Activated T-helper 9 cell treated with anti-CD3 and anti-CD28 coated beads, Interleukin-2, amount 50 U/mL, for 16 hours (primary cell): ENCODE data around the gene TPP1.

Source experiments
- DNase-seq: peaks from one replicate; pipeline ENCODE4 v3.0.0-alpha.2; 2020; ENCODE audit warnings: low read depth

Gene TPP1

GRCh38 chr11:6611092-6611962 is 7.9 kb downstream of the TPP1 start:
- peak; percentile 20 for DNase-seq

- DNase-seq = no peak
Observed at GRCh38 chr11:6610591-6610990, 8.6 kb downstream of the TPP1 start.

GRCh38 chr11:6609502-6610015 is 9.7 kb downstream of the TPP1 start:
- DNase-seq = no peak

- DNase-seq = no peak
Observed at GRCh38 chr11:6608726-6609501, 10.3 kb downstream of the TPP1 start.

GRCh38 chr11:6608011-6608410 is 11.2 kb downstream of the TPP1 start:
- no peak for DNase-seq

- no peak for DNase-seq
Observed at GRCh38 chr11:6607190-6607795, 11.9 kb downstream of the TPP1 start.

- DNase-seq = peak; percentile 23
Observed at GRCh38 chr11:6606471-6607189, 12.6 kb downstream of the TPP1 start.

- no peak for DNase-seq
Observed at GRCh38 chr11:6604790-6605189, 14.4 kb downstream of the TPP1 start.

GRCh38 chr11:6604081-6604626 is 15.1 kb downstream of the TPP1 start:
- peak; percentile 22 for DNase-seq

- peak; percentile 78 for DNase-seq
Observed at GRCh38 chr11:6603287-6604080, 15.7 kb downstream of the TPP1 start, which contains the start of the genes ILK and RRP8. TSS of gene ILK (plus strand) at chr11:6603774. CDS start at chr11:6604272, 498 bp downstream. TSS of gene RRP8 (minus strand) at chr11:6603616. CDS start at chr11:6603502, 114 bp downstream.

GRCh38 chr11:6602096-6602940 is 16.9 kb downstream of the TPP1 start:
- DNase-seq = no peak

- DNase-seq = no peak
Observed at GRCh38 chr11:6601041-6601461, 18.2 kb downstream of the TPP1 start.

- DNase-seq = no peak
Observed at GRCh38 chr11:6599881-6600390, 19.3 kb downstream of the TPP1 start.

- DNase-seq = no peak
Observed at GRCh38 chr11:6599449-6599848, 19.8 kb downstream of the TPP1 start.

GRCh38 chr11:6598555-6598954 is 20.7 kb downstream of the TPP1 start:
- DNase-seq = no peak

- DNase-seq = no peak
Observed at GRCh38 chr11:6596239-6596877, 22.9 kb downstream of the TPP1 start.

- no peak for DNase-seq
Observed at GRCh38 chr11:6594142-6594768, 25.0 kb downstream of the TPP1 start.

GRCh38 chr11:6588018-6588417 is 31.2 kb downstream of the TPP1 start:
- DNase-seq = no peak
